ENCODE data around the gene AZIN2.
"Not testable (repeated sequence)": the region's sequence is repeated elsewhere in the genome, so short reads cannot be mapped to it uniquely, and the experiment has no call there.

DNA sequence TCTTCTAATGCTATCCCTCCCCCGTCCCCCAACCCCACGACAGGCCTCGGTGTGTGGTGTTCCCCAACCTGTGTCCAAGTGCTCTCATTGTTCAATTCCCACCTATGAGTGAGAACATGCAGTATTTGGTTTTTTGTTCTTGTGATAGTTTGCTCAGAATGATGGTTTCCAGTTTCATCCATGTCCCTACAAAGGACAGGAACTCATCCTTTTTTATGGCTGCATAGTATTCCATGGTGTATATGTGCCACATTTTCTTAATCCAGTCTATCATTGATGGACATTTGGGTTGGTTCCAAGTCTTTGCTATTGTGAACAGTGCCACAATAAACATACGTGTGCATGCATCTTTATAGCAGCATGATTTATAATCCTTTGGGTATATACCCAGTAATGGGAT, 43.7 kb downstream of the AZIN2 start:
- TF ChIP-seq, protein P1, sequence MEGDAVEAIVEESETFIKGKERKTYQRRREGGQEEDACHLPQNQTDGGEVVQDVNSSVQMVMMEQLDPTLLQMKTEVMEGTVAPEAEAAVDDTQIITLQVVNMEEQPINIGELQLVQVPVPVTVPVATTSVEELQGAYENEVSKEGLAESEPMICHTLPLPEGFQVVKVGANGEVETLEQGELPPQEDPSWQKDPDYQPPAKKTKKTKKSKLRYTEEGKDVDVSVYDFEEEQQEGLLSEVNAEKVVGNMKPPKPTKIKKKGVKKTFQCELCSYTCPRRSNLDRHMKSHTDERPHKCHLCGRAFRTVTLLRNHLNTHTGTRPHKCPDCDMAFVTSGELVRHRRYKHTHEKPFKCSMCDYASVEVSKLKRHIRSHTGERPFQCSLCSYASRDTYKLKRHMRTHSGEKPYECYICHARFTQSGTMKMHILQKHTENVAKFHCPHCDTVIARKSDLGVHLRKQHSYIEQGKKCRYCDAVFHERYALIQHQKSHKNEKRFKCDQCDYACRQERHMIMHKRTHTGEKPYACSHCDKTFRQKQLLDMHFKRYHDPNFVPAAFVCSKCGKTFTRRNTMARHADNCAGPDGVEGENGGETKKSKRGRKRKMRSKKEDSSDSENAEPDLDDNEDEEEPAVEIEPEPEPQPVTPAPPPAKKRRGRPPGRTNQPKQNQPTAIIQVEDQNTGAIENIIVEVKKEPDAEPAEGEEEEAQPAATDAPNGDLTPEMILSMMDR (IDR thresholded peaks at IDR 0.05 in 2 of 3, conservative IDR thresholded peaks at IDR 0.05 in 1 of 3; ENCODE audit: control insufficient read depth in 2 of 3, extremely low read depth in 1 of 3, insufficient read depth in 1 of 3, low read depth in 3 of 3, low read length in 3 of 3) = not testable (repeated sequence)
- not testable (repeated sequence) for TF ChIP-seq TAF1 (IDR thresholded peaks at IDR 0.05; ENCODE audit: borderline replicate concordance, low read depth, low read length); POLR2AphosphoS5 (IDR thresholded peaks at IDR 0.05; ENCODE audit: low read length); KDM1A (IDR thresholded peaks at IDR 0.05; ENCODE audit: borderline replicate concordance); HDAC2 (IDR thresholded peaks at IDR 0.05); POU2F2 (IDR thresholded peaks at IDR 0.05; ENCODE audit: borderline replicate concordance, low read depth, low read length)
- TF ChIP-seq, protein P2, sequence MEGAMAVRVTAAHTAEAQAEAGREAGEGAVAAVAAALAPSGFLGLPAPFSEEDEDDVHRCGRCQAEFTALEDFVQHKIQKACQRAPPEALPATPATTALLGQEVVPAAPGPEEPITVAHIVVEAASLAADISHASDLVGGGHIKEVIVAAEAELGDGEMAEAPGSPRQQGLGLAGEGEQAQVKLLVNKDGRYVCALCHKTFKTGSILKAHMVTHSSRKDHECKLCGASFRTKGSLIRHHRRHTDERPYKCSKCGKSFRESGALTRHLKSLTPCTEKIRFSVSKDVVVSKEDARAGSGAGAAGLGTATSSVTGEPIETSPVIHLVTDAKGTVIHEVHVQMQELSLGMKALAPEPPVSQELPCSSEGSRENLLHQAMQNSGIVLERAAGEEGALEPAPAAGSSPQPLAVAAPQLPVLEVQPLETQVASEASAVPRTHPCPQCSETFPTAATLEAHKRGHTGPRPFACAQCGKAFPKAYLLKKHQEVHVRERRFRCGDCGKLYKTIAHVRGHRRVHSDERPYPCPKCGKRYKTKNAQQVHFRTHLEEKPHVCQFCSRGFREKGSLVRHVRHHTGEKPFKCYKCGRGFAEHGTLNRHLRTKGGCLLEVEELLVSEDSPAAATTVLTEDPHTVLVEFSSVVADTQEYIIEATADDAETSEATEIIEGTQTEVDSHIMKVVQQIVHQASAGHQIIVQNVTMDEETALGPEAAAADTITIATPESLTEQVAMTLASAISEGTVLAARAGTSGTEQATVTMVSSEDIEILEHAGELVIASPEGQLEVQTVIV (IDR thresholded peaks at IDR 0.05; ENCODE audit: borderline replicate concordance, partially characterized antibody) = not testable (repeated sequence)
